Activated B cell treated with CpG ODN at 0.5 μM for 24 hours (primary cell): Measurements from ENCODE around the gene VEGFC. TPM values are rescaled to one million over a fixed set of nuclear protein-coding genes. Genes with fewer than 3 reads are reported as not detected.

Experiments used
- ATAC-seq: fragments of 200-7000 bp; cut with Tn5 transposase; one replicate; pipeline ENCODE4 v1.10.0; 2021; ENCODE audit warnings: low read depth, mild to moderate bottlenecking, moderate library complexity
- CTCF ChIA-PET: fragments of 350-600 bp; sonication (Branson Sonifier 250); formaldehyde crosslinking; loops from one replicate; lab custom pipeline; 2021; ENCODE audit warnings: antibody characterized with exemption; lab: Charles Lee
- POLR2A ChIA-PET: fragments of 350-600 bp; sonication (Branson Sonifier 250); formaldehyde crosslinking; loops from one replicate; lab custom pipeline; 2021; ENCODE audit warnings: antibody characterized with exemption; lab: Charles Lee
- DNase-seq: peaks from one replicate; pipeline ENCODE4 v3.0.0; 2022
- H3K27ac Mint-ChIP-seq: one replicate; pipeline ENCODE4 v1.8.0; 2020; ENCODE audit warnings: mixed read lengths
- H3K27me3 Mint-ChIP-seq: one replicate; pipeline ENCODE4 v1.8.0; 2021; ENCODE audit warnings: mixed read lengths
- H3K36me3 Mint-ChIP-seq: one replicate; pipeline ENCODE4 v1.8.0; 2021; ENCODE audit warnings: low read depth, mixed read lengths
- H3K4me1 Mint-ChIP-seq: one replicate; pipeline ENCODE4 v1.8.0; 2021; ENCODE audit warnings: mixed read lengths
- H3K4me3 Mint-ChIP-seq: one replicate; pipeline ENCODE4 v1.8.0; 2020; ENCODE audit warnings: mild to moderate bottlenecking, mixed read lengths
- H3K9me3 Mint-ChIP-seq: one replicate; pipeline ENCODE4 v1.8.0; 2020; ENCODE audit warnings: mixed read lengths
- CTCF ChIP-seq: fragments of 200-600 bp; IDR thresholded peaks from one replicate; pipeline ENCODE4 v1.8.0; 2022; ENCODE audit warnings: antibody characterized with exemption, mild to moderate bottlenecking
- intact Hi-C: fragments of 100-400 bp; cut with micrococcal nuclease; formaldehyde crosslinking; loops from one replicate; pipeline ENCODE4 v1.15.1; 2024
- total RNA-seq: library from RNA; stranded (reverse); gene quantifications from 2 replicates; pipeline ENCODE4 v1.2.3, GENCODE V29; 2022

The VEGFC gene
- total RNA-seq, 1 donor from 2014 or later = not detected

DNA sequence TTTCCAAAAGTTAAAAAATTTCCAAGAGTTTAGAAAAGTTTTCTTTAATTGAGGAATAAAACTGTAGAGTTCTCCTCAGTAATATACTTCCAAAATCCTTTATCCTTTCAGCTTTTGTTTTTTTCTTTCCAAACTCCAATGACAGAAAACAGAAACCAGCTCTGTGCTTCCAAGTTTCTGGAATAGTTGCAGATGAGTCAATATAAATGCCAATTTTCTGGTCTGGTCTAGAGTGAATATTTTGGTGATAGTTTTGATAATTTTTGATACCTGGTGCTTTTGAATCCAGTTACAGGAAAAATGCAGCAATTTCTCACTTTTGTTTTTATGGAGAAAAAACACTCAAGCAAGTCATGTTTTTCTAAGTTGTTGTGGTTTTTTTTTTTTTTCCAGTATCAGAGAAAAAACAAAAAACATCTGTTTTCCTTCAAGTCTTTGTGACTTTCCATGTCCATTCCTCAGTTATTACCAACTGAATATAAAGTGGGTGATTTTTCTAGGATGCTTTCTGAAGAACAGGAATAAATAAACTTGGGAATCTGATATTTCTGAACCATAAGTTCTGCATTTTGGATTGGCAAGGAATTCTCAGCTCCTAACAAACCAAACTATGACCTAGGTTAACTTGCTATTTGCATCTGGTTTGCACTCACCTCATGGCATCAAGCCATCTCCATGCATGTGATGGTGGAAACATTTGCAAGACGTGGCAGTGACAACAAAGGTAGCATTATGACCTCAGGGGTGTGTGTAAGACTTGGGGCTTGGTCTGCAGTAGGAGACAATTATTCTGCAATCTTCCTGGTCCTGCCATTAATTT is 139.1 kb downstream of the VEGFC start:
- DNase-seq = no peak
- intact Hi-C loops = no loop called here
- no peaks in the 10 kb centered on the region for H3K27me3 Mint-ChIP-seq
- no peaks in the 10 kb centered on the region for H3K36me3 Mint-ChIP-seq
- ChIA-PET POLR2A (no interaction called here), CTCF (interaction anchor here (0.6 kb wide), 1 partner anchor 667 kb away, joined by 5 read pairs; no protein-coding TSS in a partner anchor)
- TF ChIP-seq CTCF = no peak
- H3K4me3 Mint-ChIP-seq = no peak overlapping the region
- H3K9me3 Mint-ChIP-seq = no peaks in the 10 kb centered on the region
- ATAC-seq = no peak
- H3K4me1 Mint-ChIP-seq = no peaks in the 10 kb centered on the region
- no peak overlapping the region for H3K27ac Mint-ChIP-seq

DNA sequence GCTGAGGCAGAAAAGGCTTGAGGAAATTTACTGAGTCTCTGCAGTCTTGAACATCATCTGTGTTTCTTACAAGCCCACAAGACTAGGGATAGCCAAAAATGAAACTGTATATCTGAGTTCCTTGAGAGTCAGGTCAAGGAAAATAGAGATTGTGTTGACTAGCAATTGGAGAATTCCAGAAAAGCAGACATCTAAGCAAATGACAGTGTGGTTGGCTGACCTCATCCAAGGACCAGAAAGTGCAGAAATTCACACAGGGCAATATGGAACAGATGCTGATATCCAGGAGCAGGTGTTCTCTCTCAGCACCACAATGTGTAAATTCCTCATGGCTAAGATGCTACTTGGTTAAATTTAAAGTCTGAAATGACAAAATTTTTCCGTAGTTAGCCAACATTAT is 146.4 kb downstream of the VEGFC start:
- intact Hi-C loops = no loop called here
- H3K36me3 Mint-ChIP-seq = no peaks in the 10 kb centered on the region

DNA sequence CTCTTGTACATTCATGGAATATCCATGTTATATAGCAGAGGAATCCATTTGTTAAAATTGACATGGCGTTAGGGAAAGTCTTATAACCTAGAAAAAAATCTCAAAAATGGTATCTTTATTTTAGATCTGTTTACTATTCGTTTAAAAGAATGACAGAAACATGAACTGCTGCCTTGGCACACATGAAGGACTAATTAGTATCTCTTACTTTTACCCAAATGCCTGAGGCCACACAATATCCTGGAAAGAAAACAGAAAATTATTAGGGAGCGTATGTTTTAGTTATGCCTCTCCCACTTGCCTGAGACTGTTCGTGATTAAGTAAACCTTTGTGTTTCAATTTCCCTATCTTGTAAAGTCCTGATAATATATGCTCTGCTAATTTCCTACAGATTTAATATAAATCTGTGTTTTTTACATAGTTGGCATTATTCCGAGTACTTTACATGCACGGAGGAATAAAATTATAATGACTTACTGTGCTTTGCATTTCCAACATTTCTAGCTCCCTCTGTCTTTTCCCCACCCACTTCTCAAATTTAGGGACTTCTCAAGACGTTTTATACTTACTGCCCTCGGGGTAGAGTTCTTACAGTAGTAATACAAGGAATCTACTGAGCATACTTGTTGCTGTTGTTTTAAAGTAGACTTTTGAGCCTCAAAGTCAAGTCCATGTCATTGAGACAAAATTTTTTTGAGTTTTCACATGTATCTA is 147.3 kb downstream of the VEGFC start:
- no peak overlapping the region for H3K27ac Mint-ChIP-seq
- ATAC-seq = no peak

More for the DNA sequence above, 146.4 kb downstream of the VEGFC start:
- H3K27me3 Mint-ChIP-seq = no peaks in the 10 kb centered on the region
- TF ChIP-seq CTCF = no peak
- H3K9me3 Mint-ChIP-seq = no peaks in the 10 kb centered on the region
- POLR2A ChIA-PET = no interaction called here
- no peak overlapping the region for H3K27ac Mint-ChIP-seq
- ATAC-seq = no peak
- no peaks in the 10 kb centered on the region for H3K4me1 Mint-ChIP-seq
- DNase-seq = no peak
- no peak overlapping the region for H3K4me3 Mint-ChIP-seq
- CTCF ChIA-PET = no interaction called here

DNA sequence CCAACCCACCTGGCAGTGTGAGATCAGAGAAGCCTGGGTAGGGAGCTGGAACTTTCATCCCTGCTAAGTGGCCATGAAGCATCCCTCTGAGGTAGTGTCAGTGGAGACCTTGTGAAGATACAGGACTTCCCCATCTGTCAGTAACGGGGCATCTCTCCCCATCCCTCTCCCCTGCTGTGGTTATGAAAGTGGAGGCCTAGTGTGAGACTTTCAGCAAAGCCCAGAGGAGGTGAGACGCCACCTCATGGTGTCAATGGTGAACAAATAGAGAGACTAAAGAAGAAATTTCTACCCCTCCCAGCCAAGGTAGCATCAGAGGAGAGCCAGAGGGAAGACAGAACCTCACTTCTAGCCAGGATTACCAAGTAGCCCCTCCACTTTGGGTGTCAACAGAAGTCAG is 150.2 kb downstream of the VEGFC start:
- DNase-seq (no peak), ATAC-seq (no peak)
- Mint-ChIP-seq H3K27ac (no peak overlapping the region), H3K4me1 (no peaks in the 10 kb centered on the region), H3K9me3 (no peaks in the 10 kb centered on the region), H3K4me3 (no peak overlapping the region), H3K27me3 (no peaks in the 10 kb centered on the region), H3K36me3 (no peaks in the 10 kb centered on the region)
- POLR2A ChIA-PET = no interaction called here
- TF ChIP-seq CTCF = no peak
- CTCF ChIA-PET = no interaction called here
- intact Hi-C loops = no loop called here

More for the DNA sequence above, 147.3 kb downstream of the VEGFC start:
- Mint-ChIP-seq H3K27me3 (no peaks in the 10 kb centered on the region), H3K4me1 (no peaks in the 10 kb centered on the region), H3K4me3 (no peak overlapping the region), H3K9me3 (no peaks in the 10 kb centered on the region), H3K36me3 (no peaks in the 10 kb centered on the region)
- intact Hi-C loops = no loop called here
- CTCF ChIA-PET = no interaction called here
- DNase-seq = no peak
- no peak for TF ChIP-seq CTCF
- POLR2A ChIA-PET = no interaction called here

DNA sequence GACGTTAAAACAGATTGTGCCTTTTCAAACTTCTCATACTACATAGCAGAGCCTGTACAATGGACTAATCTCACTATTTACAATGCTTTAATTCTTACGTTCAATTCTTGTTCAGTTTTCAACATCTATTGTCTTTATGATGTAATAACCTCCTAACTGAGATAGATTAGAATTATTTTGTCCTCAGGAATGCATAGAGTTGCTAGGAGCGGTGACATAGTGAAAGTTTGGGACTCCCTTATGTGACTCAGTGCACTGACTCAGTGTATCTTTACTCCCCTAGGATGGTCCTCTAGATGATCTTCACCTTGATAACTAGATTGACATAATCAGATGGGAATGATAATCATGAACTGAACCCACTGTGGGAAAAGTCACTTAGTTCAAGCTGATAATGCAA is 151.5 kb downstream of the VEGFC start:
- no peak for ATAC-seq
- intact Hi-C loops = no loop called here
- no peaks in the 10 kb centered on the region for H3K36me3 Mint-ChIP-seq
- TF ChIP-seq CTCF = no peak
- ChIA-PET CTCF (no interaction called here), POLR2A (no interaction called here)
- H3K9me3 Mint-ChIP-seq = no peaks in the 10 kb centered on the region
- no peak overlapping the region for H3K27ac Mint-ChIP-seq
- DNase-seq = no peak
- no peak overlapping the region for H3K4me3 Mint-ChIP-seq
- no peaks in the 10 kb centered on the region for H3K4me1 Mint-ChIP-seq
- H3K27me3 Mint-ChIP-seq = no peaks in the 10 kb centered on the region
